Measurements from ENCODE around the gene ITGA11. TPM values are rescaled to one million over a fixed set of nuclear protein-coding genes. Genes with fewer than 3 reads are reported as not detected.
A peak's percentile ranks its signal among the peaks of the same experiment; 100 is the strongest.

ITGA11 gene, protein sequence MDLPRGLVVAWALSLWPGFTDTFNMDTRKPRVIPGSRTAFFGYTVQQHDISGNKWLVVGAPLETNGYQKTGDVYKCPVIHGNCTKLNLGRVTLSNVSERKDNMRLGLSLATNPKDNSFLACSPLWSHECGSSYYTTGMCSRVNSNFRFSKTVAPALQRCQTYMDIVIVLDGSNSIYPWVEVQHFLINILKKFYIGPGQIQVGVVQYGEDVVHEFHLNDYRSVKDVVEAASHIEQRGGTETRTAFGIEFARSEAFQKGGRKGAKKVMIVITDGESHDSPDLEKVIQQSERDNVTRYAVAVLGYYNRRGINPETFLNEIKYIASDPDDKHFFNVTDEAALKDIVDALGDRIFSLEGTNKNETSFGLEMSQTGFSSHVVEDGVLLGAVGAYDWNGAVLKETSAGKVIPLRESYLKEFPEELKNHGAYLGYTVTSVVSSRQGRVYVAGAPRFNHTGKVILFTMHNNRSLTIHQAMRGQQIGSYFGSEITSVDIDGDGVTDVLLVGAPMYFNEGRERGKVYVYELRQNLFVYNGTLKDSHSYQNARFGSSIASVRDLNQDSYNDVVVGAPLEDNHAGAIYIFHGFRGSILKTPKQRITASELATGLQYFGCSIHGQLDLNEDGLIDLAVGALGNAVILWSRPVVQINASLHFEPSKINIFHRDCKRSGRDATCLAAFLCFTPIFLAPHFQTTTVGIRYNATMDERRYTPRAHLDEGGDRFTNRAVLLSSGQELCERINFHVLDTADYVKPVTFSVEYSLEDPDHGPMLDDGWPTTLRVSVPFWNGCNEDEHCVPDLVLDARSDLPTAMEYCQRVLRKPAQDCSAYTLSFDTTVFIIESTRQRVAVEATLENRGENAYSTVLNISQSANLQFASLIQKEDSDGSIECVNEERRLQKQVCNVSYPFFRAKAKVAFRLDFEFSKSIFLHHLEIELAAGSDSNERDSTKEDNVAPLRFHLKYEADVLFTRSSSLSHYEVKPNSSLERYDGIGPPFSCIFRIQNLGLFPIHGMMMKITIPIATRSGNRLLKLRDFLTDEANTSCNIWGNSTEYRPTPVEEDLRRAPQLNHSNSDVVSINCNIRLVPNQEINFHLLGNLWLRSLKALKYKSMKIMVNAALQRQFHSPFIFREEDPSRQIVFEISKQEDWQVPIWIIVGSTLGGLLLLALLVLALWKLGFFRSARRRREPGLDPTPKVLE
- 29.6 and 43.7 TPM in 2 replicates for total RNA-seq
- 2.6 and 21.5 TPM in 2 replicates for polyA plus RNA-seq
- 3.9 and 36.5 TPM in 2 replicates for polyA plus RNA-seq (2012)
- 7.9 and 89.6 TPM in 2 replicates for polyA minus RNA-seq (ENCODE audit: low replicate concordance)

DNA sequence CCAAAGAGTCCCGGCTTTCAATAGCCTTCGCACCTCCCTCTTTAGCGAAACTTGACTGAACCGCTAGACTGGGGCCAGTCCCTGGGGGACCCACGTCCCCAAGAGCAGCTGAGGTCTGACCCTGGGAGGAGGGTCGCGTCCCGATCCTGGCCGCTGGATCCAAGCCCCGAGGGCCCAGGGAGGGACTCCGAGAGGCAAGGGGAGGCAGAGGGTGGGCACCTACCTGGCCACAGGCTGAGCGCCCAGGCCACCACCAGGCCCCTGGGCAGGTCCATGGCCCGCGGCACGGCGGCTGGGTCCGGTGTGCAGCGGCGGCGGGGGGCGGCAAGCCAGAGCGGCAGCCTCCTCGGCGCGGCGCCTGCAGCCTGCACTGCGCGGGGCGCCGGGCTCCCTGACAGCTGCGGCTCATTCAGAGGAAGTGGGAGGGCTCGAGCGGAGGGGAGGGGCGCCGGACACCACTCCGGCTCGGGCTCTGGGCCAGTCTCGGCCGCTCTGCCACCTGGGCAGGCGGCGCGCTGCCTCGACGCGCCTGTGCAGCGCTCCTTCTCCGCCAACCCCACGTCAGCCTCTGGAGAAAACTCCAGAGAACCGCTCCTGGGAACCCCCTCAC lies at the start of gene ITGA11:
ITGA11 (minus strand) TSS at position 372 of the 610 bp plus-strand sequence; CDS start at position 275, 97 bp downstream.
- H3K9ac ChIP-seq (ENCODE audit: insufficient read depth, low read length): peak within 1 kb of the TSS; percentile 32

GRCh38 chr15:68481321-68481720 lies 49.4 kb upstream of the ITGA11 start:
- H4K20me1 ChIP-seq (ENCODE audit: control insufficient read depth, extremely low read depth, insufficient read depth, low read length): no peaks in the 10 kb centered on the region
- no peaks in the 10 kb centered on the region for H3K9me3 ChIP-seq (ENCODE audit: control insufficient read depth, insufficient read depth, low read depth, low read length)
- H3K4me1 ChIP-seq (ENCODE audit: control insufficient read depth, extremely low read depth, insufficient read depth, low read length): peaks cover 8% of the 10 kb centered on the region
- no peak overlapping the region for H3K27ac ChIP-seq (ENCODE audit: insufficient read depth, low read length)
- no peak overlapping the region for H3K4me2 ChIP-seq (ENCODE audit: extremely low read depth, insufficient read depth, low read length)
- TF ChIP-seq, protein P1, sequence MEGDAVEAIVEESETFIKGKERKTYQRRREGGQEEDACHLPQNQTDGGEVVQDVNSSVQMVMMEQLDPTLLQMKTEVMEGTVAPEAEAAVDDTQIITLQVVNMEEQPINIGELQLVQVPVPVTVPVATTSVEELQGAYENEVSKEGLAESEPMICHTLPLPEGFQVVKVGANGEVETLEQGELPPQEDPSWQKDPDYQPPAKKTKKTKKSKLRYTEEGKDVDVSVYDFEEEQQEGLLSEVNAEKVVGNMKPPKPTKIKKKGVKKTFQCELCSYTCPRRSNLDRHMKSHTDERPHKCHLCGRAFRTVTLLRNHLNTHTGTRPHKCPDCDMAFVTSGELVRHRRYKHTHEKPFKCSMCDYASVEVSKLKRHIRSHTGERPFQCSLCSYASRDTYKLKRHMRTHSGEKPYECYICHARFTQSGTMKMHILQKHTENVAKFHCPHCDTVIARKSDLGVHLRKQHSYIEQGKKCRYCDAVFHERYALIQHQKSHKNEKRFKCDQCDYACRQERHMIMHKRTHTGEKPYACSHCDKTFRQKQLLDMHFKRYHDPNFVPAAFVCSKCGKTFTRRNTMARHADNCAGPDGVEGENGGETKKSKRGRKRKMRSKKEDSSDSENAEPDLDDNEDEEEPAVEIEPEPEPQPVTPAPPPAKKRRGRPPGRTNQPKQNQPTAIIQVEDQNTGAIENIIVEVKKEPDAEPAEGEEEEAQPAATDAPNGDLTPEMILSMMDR (conservative IDR thresholded peaks at IDR 0.05 in 1 of 2, IDR thresholded peaks at IDR 0.05 in 1 of 2; ENCODE audit: low read depth in 1 of 2, low read length in 2 of 2): no peak
- no peak for TF ChIP-seq EZH2 (IDR thresholded peaks at IDR 0.05; ENCODE audit: low read length, missing control alignments)
- H3K4me3 ChIP-seq (replicated peaks in 1 of 4; ENCODE audit: control extremely low read depth in 1 of 4, insufficient read depth in 1 of 4, low read depth in 3 of 4, low read length in 4 of 4): no peak overlapping the region
- no peak for DNase-seq (ENCODE audit: low read depth in 2 of 2)
- H3K27me3 ChIP-seq (ENCODE audit: control insufficient read depth, insufficient read depth, low read length): peaks cover 15% of the 10 kb centered on the region
- H3K79me2 ChIP-seq (ENCODE audit: control insufficient read depth, insufficient read depth, low read length): no peaks in the 10 kb centered on the region
- H3K9ac ChIP-seq (ENCODE audit: insufficient read depth, low read length): no peak overlapping the region
- no peaks in the 10 kb centered on the region for H3K36me3 ChIP-seq (ENCODE audit: control insufficient read depth, insufficient read depth, low read length)
- H2AFZ ChIP-seq (ENCODE audit: low read length): no peak overlapping the region

More for the DNA sequence above, at the start of gene ITGA11:
- Histone ChIP-seq H3K79me2 (ENCODE audit: control insufficient read depth, insufficient read depth, low read length) (no peaks in the 10 kb centered on the region), H3K4me3 (replicated peaks in 1 of 4; ENCODE audit: control extremely low read depth in 1 of 4, insufficient read depth in 1 of 4, low read depth in 3 of 4, low read length in 4 of 4) (peak within 1 kb of the TSS; percentile 39 to 65 (median 49)), H3K27ac (ENCODE audit: insufficient read depth, low read length) (peak within 1 kb of the TSS; percentile 8), H3K9me3 (ENCODE audit: control insufficient read depth, insufficient read depth, low read depth, low read length) (no peaks in the 10 kb centered on the region), H2AFZ (ENCODE audit: low read length) (no peak within 1 kb of the TSS), H3K36me3 (ENCODE audit: control insufficient read depth, insufficient read depth, low read length) (no peaks in the 10 kb centered on the region), H3K27me3 (ENCODE audit: control insufficient read depth, insufficient read depth, low read length) (peaks cover 32% of the 10 kb centered on the region), H3K4me2 (ENCODE audit: extremely low read depth, insufficient read depth, low read length) (peak within 1 kb of the TSS; percentile 37), H4K20me1 (ENCODE audit: control insufficient read depth, extremely low read depth, insufficient read depth, low read length) (no peaks in the 10 kb centered on the region), H3K4me1 (ENCODE audit: control insufficient read depth, extremely low read depth, insufficient read depth, low read length) (no peaks in the 10 kb centered on the region)
- DNase-seq (ENCODE audit: low read depth in 2 of 2): peak; percentile 39 to 74
- TF ChIP-seq, protein P1 (conservative IDR thresholded peaks at IDR 0.05 in 1 of 2, IDR thresholded peaks at IDR 0.05 in 1 of 2; ENCODE audit: low read depth in 1 of 2, low read length in 2 of 2): no peak
- TF ChIP-seq EZH2 (IDR thresholded peaks at IDR 0.05; ENCODE audit: low read length, missing control alignments): no peak

Measured in fibroblast of lung (primary cell).